ENCODE results near the gene CAMK2G. TPM values are rescaled to one million over a fixed set of nuclear protein-coding genes. Genes with fewer than 3 reads are reported as not detected.

CAMK2G gene
- total and polyA plus RNA-seq, 9 donors: 9.8 to 42.9 (median 16.7) TPM

- DNase-seq: no peak
- no peaks in the 10 kb centered on the region for H3K4me1 ChIP-seq (ENCODE audit: insufficient read depth)
- H3K36me3 ChIP-seq: no peaks in the 10 kb centered on the region
- WGBS, 3 donors: 65 to 78% (median 68%) methylated on average over 19 to 20 of the region's 20 CpGs
- intact Hi-C loops (cut with DNase I): no loop called here
- H3K27ac ChIP-seq: no peak overlapping the region
- H3K9me3 ChIP-seq: no peaks in the 10 kb centered on the region
- H3K27me3 ChIP-seq: no peaks in the 10 kb centered on the region
- no peak overlapping the region for H3K4me3 ChIP-seq
- TF ChIP-seq POLR2A (IDR thresholded peaks at IDR 0.05) (no peak), EP300 (IDR thresholded peaks at IDR 0.05) (no peak)
These were observed 73.6 kb downstream of the CAMK2G start for GRCh38 chr10:73800560-73801252.

DNA sequence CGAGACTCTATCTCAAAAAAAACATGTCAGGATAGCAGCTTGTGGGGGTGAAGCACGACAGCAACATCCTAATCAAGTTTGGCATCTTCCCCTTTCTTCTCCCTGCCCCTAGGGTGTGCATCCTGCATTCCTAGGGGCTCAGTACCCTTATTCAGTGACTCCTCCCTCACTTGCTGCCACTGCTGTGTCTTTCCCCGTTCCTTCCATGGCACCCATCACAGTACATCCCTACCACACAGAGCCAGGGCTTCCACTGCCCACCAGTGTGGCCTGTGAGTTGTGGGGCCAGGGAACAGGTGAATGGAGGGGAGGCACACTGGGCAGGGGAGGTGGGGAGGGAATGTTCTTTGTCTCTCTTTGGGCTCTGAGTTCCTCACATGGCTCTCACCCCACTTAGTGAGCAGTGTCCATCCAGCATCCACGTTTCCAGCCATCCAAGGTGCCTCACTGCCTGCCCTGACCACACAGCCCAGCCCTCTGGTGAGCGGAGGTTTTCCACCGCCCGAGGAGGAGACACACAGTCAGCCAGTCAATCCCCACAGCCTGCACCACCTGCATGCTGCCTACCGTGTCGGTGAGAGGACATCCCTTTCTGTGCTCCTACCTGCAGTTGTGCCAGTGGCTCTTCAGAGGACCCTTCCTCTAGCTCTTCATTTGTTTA is 74.3 kb downstream of the CAMK2G start:
- 55 to 63% (median 56%) methylated on average over 9 of the region's 9 CpGs for WGBS, 3 donors
- Histone ChIP-seq H3K36me3 (no peaks in the 10 kb centered on the region), H3K27ac (no peak overlapping the region), H3K9me3 (no peaks in the 10 kb centered on the region), H3K4me1 (ENCODE audit: insufficient read depth) (no peaks in the 10 kb centered on the region), H3K4me3 (no peak overlapping the region), H3K27me3 (no peaks in the 10 kb centered on the region)
- no peak for DNase-seq
- TF ChIP-seq POLR2A (IDR thresholded peaks at IDR 0.05): no peak
- TF ChIP-seq CTCF (IDR thresholded peaks at IDR 0.05): no peak
- no peak for TF ChIP-seq EP300 (IDR thresholded peaks at IDR 0.05)
- intact Hi-C loops (cut with DNase I): no loop called here

DNA sequence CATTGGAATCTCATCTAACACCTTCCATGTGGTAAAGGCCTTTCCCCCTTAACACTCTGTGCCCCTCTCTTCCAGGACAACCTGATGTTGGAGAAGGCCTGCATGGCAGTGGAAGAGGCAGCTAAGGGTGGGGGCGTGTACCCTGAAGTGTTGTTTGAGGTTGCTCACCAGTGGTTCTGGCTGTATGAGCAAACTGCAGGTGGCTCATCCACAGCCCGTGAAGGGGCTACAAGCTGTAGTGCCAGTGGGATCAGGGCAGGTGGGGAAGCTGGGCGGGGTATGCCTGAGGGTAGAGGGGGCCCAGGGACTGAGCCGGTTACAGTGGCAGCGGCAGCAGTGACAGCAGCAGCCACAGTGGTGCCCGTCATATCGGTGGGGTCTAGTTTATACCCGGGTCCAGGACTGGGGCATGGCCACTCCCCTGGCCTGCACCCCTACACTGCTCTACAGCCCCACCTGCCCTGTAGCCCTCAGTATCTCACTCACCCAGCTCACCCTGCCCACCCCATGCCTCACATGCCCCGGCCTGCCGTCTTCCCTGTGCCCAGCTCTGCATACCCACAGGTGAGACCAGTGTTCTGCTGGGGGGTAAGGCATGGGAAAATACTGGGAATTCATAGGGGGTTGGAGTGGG is 75.3 kb downstream of the CAMK2G start:
- Histone ChIP-seq H3K36me3 (no peaks in the 10 kb centered on the region), H3K4me3 (no peak overlapping the region), H3K4me1 (ENCODE audit: insufficient read depth) (no peaks in the 10 kb centered on the region), H3K9me3 (no peaks in the 10 kb centered on the region), H3K27me3 (no peaks in the 10 kb centered on the region), H3K27ac (no peak overlapping the region)
- DNase-seq: no peak
- WGBS, 3 donors: 68 to 75% (median 72%) methylated on average over 10 of the region's 10 CpGs
- TF ChIP-seq EP300 (IDR thresholded peaks at IDR 0.05): no peak
- TF ChIP-seq POLR2A (IDR thresholded peaks at IDR 0.05): no peak
- TF ChIP-seq CTCF (IDR thresholded peaks at IDR 0.05): no peak
- intact Hi-C loops (cut with DNase I): no loop called here

GRCh38 chr10:73798087-73798486 is 76.3 kb downstream of the CAMK2G start:
- Histone ChIP-seq H3K27me3 (no peaks in the 10 kb centered on the region), H3K36me3 (no peaks in the 10 kb centered on the region), H3K4me1 (ENCODE audit: insufficient read depth) (no peaks in the 10 kb centered on the region), H3K27ac (no peak overlapping the region), H3K4me3 (no peak overlapping the region), H3K9me3 (no peaks in the 10 kb centered on the region)
- TF ChIP-seq CTCF (IDR thresholded peaks at IDR 0.05) (no peak), EP300 (IDR thresholded peaks at IDR 0.05) (no peak), POLR2A (IDR thresholded peaks at IDR 0.05) (no peak)
- DNase-seq: no peak
- WGBS, 3 donors: 89 to 91% (median 90%) methylated on average over 6 of the region's 6 CpGs
- intact Hi-C loops (cut with DNase I): no loop called here

Data from ovary (tissue), 9 donors.